Aorta (tissue), 5 donors: ENCODE results near the gene CDK14. TPM values are rescaled to one million over a fixed set of nuclear protein-coding genes. Genes with fewer than 3 reads are reported as not detected.

ENCODE experiments used
- ATAC-seq: fragments of 200-7000 bp; cut with Tn5 transposase; one replicate; pipeline ENCODE4 v1.9.1; 2022; ENCODE audit warnings: moderate library complexity; ENCODE audit not compliant: low FRiP score
- DNase-seq, 2 donors: peaks; one replicate each; pipeline ENCODE4 v3.0.0-alpha.2; 2020
- H3K27ac ChIP-seq, 2 donors: one replicate each; pipeline ENCODE4 v1.5.1; 2013; ENCODE audit warnings: low read length in 2 of 2, mild to moderate bottlenecking in 2 of 2, moderate library complexity in 2 of 2, control low read depth in 1 of 2, inconsistent platforms in 1 of 2, low read depth in 1 of 2
- H3K27me3 ChIP-seq, 2 donors: one replicate each; pipeline ENCODE4 v1.6.1; 2013; ENCODE audit warnings: control low read depth in 1 of 2, low read length in 1 of 2, mild to moderate bottlenecking in 1 of 2, moderate library complexity in 1 of 2; ENCODE audit not compliant: insufficient read depth in 2 of 2, control insufficient read depth in 1 of 2
- H3K36me3 ChIP-seq, 2 donors: one replicate each; pipeline ENCODE4 v1.6.1; 2013; ENCODE audit warnings: control low read depth in 1 of 2, low read length in 1 of 2, mild to moderate bottlenecking in 1 of 2; ENCODE audit not compliant: insufficient read depth in 2 of 2, control insufficient read depth in 1 of 2
- H3K4me1 ChIP-seq, 2 donors: one replicate each; pipeline ENCODE4 v1.6.1; 2013; ENCODE audit warnings: low read length in 2 of 2, control low read depth in 1 of 2, mild to moderate bottlenecking in 1 of 2, moderate library complexity in 1 of 2; ENCODE audit not compliant: insufficient read depth in 2 of 2, control insufficient read depth in 1 of 2
- H3K4me3 ChIP-seq, 2 donors: one replicate each; pipeline ENCODE4 v1.5.1; 2013; ENCODE audit warnings: low read length in 2 of 2, control low read depth in 1 of 2, mild to moderate bottlenecking in 1 of 2
- H3K9me3 ChIP-seq: one replicate; pipeline ENCODE4 v1.6.1; 2013; ENCODE audit warnings: mild to moderate bottlenecking, low read length; ENCODE audit not compliant: control insufficient read depth
- WGBS, 2 donors: extraction: QIAGEN DNeasy Blood & Tissue Kit; methylation state at CpG; one replicate each; pipeline ENCODE4 v1.1.7; 2013; 5-methylcytosine and 5-hydroxymethylcytosine counted together
- intact Hi-C, 2 donors: fragments of 100-400 bp; cut with DNase I; formaldehyde crosslinking; loops; one replicate each; pipeline versions ENCODE4 v1.14.2 to v1.15.0; 2022
- polyA plus RNA-seq, 2 donors: library from polyadenylated mRNA; stranded (reverse); fragments of 200-250 nt; gene quantifications; one replicate each; pipeline ENCODE4 v1.2.3, GENCODE V29; 2013
- total RNA-seq, 2 donors: library from RNA; stranded (reverse); fragmentation: NEBNext Ultra II Directional; extraction: Animal tissue kit (Norgen Biotek cat#: 25700); gene quantifications; one replicate each; pipeline ENCODE4 v1.2.1, GENCODE V29; 2021
- donor health status: healthy with polysubstance abuse.
- donor health status: Bipolar disorder and iron deficiency.
- donor health status: DM: no; HTN: no; CAD: no.
- donor health status: DM: no; HTN: no; CAD: no.
- donor health status: DM: yes; HTN: yes; CAD: no.

The CDK14 gene
- total and polyA plus RNA-seq, 4 donors = 4.6 to 72.4 (median 29.5) TPM

GRCh38 chr7:90672210-90672609, 76.1 kb downstream of the CDK14 start:
- intact Hi-C loops = no loop called here
- Histone ChIP-seq H3K4me3 (no peak overlapping the region), H3K36me3 (no peaks in the 10 kb centered on the region), H3K27ac (no peak overlapping the region), H3K9me3 (no peaks in the 10 kb centered on the region), H3K27me3 (no peaks in the 10 kb centered on the region), H3K4me1 (no peaks in the 10 kb centered on the region)
- ATAC-seq (no peak), DNase-seq (no peak)
- WGBS, 2 donors = 89 to 93% methylated on average over 2 of the region's 2 CpGs

- ATAC-seq (no peak), DNase-seq (no peak)
- Histone ChIP-seq H3K27me3 (no peaks in the 10 kb centered on the region), H3K9me3 (no peaks in the 10 kb centered on the region), H3K27ac (no peak overlapping the region), H3K36me3 (no peaks in the 10 kb centered on the region), H3K4me1 (no peaks in the 10 kb centered on the region), H3K4me3 (no peak overlapping the region)
- WGBS, 2 donors = 81 to 84% methylated on average over 1 of the region's 1 CpG
- intact Hi-C loops = no loop called here
These were observed 78.5 kb downstream of the CDK14 start for GRCh38 chr7:90674625-90675024.

GRCh38 chr7:90675982-90676381, 79.9 kb downstream of the CDK14 start:
- H3K9me3 ChIP-seq = no peaks in the 10 kb centered on the region
- no peak for DNase-seq
- intact Hi-C loops = no loop called here
- H3K36me3 ChIP-seq = no peaks in the 10 kb centered on the region
- WGBS, 2 donors = 95 to 98% methylated on average over 3 of the region's 3 CpGs
- H3K27me3 ChIP-seq = no peaks in the 10 kb centered on the region
- H3K27ac ChIP-seq = no peak overlapping the region
- no peaks in the 10 kb centered on the region for H3K4me1 ChIP-seq
- no peak for ATAC-seq
- H3K4me3 ChIP-seq = no peak overlapping the region

GRCh38 chr7:90677486-90678404, 81.6 kb downstream of the CDK14 start:
- WGBS, 2 donors = 64 to 67% methylated on average over 10 of the region's 10 CpGs
- intact Hi-C loops = no loop called here
- Histone ChIP-seq H3K4me3 (no peak overlapping the region), H3K9me3 (no peaks in the 10 kb centered on the region), H3K36me3 (no peaks in the 10 kb centered on the region), H3K27ac (no peak overlapping the region), H3K4me1 (no peaks in the 10 kb centered on the region), H3K27me3 (no peaks in the 10 kb centered on the region)
- DNase-seq (no peak), ATAC-seq (no peak)

GRCh38 chr7:90678986-90679385, 82.9 kb downstream of the CDK14 start:
- H3K4me3 ChIP-seq = no peak overlapping the region
- H3K27ac ChIP-seq = no peak overlapping the region
- DNase-seq (no peak), ATAC-seq (no peak)
- no peaks in the 10 kb centered on the region for H3K27me3 ChIP-seq
- H3K4me1 ChIP-seq = no peaks in the 10 kb centered on the region
- H3K9me3 ChIP-seq = no peaks in the 10 kb centered on the region
- no peaks in the 10 kb centered on the region for H3K36me3 ChIP-seq
- intact Hi-C loops = no loop called here
- WGBS, 2 donors = 69 to 70% methylated on average over 3 of the region's 3 CpGs

GRCh38 chr7:90680484-90680883, 84.4 kb downstream of the CDK14 start:
- DNase-seq (no peak), ATAC-seq (no peak)
- Histone ChIP-seq H3K27ac (no peak overlapping the region), H3K9me3 (no peaks in the 10 kb centered on the region), H3K4me3 (no peak overlapping the region), H3K4me1 (no peaks in the 10 kb centered on the region), H3K36me3 (no peaks in the 10 kb centered on the region), H3K27me3 (no peaks in the 10 kb centered on the region)
- WGBS, 2 donors = 93 to 96% methylated on average over 4 of the region's 4 CpGs
- intact Hi-C loops = no loop called here

- H3K4me3 ChIP-seq = no peak overlapping the region
- DNase-seq (no peak), ATAC-seq (no peak)
- intact Hi-C loops = no loop called here
- H3K9me3 ChIP-seq = no peaks in the 10 kb centered on the region
- no peaks in the 10 kb centered on the region for H3K27me3 ChIP-seq
- 83 to 85% methylated on average over 2 of the region's 2 CpGs for WGBS, 2 donors
- H3K4me1 ChIP-seq = no peaks in the 10 kb centered on the region
- H3K27ac ChIP-seq = no peak overlapping the region
- no peaks in the 10 kb centered on the region for H3K36me3 ChIP-seq
These were observed 85.4 kb downstream of the CDK14 start for GRCh38 chr7:90681336-90682022.

- Histone ChIP-seq H3K27me3 (no peaks in the 10 kb centered on the region), H3K9me3 (no peaks in the 10 kb centered on the region), H3K27ac (no peak overlapping the region), H3K4me3 (no peak overlapping the region), H3K36me3 (no peaks in the 10 kb centered on the region), H3K4me1 (no peaks in the 10 kb centered on the region)
- WGBS, 2 donors = 37 to 66% methylated on average over 2 of the region's 2 CpGs
- intact Hi-C loops = no loop called here
- ATAC-seq (no peak), DNase-seq (no peak)
These were observed 90.0 kb downstream of the CDK14 start for GRCh38 chr7:90686146-90686545.

GRCh38 chr7:90688810-90689209, 92.7 kb downstream of the CDK14 start:
- ATAC-seq = no peak
- 90 to 99% methylated on average over 1 of the region's 1 CpG for WGBS, 2 donors

More at GRCh38 chr7:90688810-90689209, 92.7 kb downstream of the CDK14 start:
- no peak for DNase-seq
- H3K4me1 ChIP-seq = no peaks in the 10 kb centered on the region
- intact Hi-C loops = no loop called here
- no peak overlapping the region for H3K4me3 ChIP-seq
- no peaks in the 10 kb centered on the region for H3K27me3 ChIP-seq
- H3K9me3 ChIP-seq = no peaks in the 10 kb centered on the region
- H3K27ac ChIP-seq = no peak overlapping the region
- H3K36me3 ChIP-seq = no peaks in the 10 kb centered on the region
